ENCODE measurements around the gene SPATA31C2. TPM values are rescaled to one million over a fixed set of nuclear protein-coding genes. Genes with fewer than 3 reads are reported as not detected.

Gene SPATA31C2
- polyA plus RNA-seq, 2 donors, result not detected

GRCh38 chr9:88108779-88109178 lies 29.5 kb downstream of the SPATA31C2 start:
- H3K27ac ChIP-seq (ENCODE audit: low read depth in 2 of 2, low read length in 1 of 2), result no peak overlapping the region
- H3K9me3 ChIP-seq (ENCODE audit: control insufficient read depth in 2 of 2, insufficient read depth in 1 of 2, low read depth in 1 of 2, low read length in 1 of 2), result no peaks in the 10 kb centered on the region
- H3K4me3 ChIP-seq (ENCODE audit: low read depth in 1 of 2, low read length in 2 of 2), result no peak overlapping the region
- H3K27me3 ChIP-seq (ENCODE audit: control insufficient read depth in 1 of 2, insufficient read depth in 2 of 2, low read length in 2 of 2), result no peaks in the 10 kb centered on the region
- 85 to 86% methylated on average over 4 of the region's 4 CpGs for WGBS, 2 donors
- no peaks in the 10 kb centered on the region for H3K4me1 ChIP-seq (ENCODE audit: control insufficient read depth in 2 of 2, insufficient read depth in 2 of 2, low read length in 1 of 2)
- no peaks in the 10 kb centered on the region for H3K36me3 ChIP-seq (ENCODE audit: control insufficient read depth in 2 of 2, insufficient read depth in 2 of 2, low read length in 1 of 2)

GRCh38 chr9:88106492-88106891 lies 31.8 kb downstream of the SPATA31C2 start:
- Histone ChIP-seq H3K4me1 (ENCODE audit: control insufficient read depth in 2 of 2, insufficient read depth in 2 of 2, low read length in 1 of 2) (no peaks in the 10 kb centered on the region), H3K4me3 (ENCODE audit: low read depth in 1 of 2, low read length in 2 of 2) (no peak overlapping the region), H3K36me3 (ENCODE audit: control insufficient read depth in 2 of 2, insufficient read depth in 2 of 2, low read length in 1 of 2) (no peaks in the 10 kb centered on the region), H3K9me3 (ENCODE audit: control insufficient read depth in 2 of 2, insufficient read depth in 1 of 2, low read depth in 1 of 2, low read length in 1 of 2) (no peaks in the 10 kb centered on the region), H3K27ac (ENCODE audit: low read depth in 2 of 2, low read length in 1 of 2) (no peak overlapping the region), H3K27me3 (ENCODE audit: control insufficient read depth in 1 of 2, insufficient read depth in 2 of 2, low read length in 2 of 2) (no peaks in the 10 kb centered on the region)
- 16 to 18% methylated on average over 4 of the region's 4 CpGs for WGBS, 2 donors

GRCh38 chr9:88092797-88093331 lies 45.4 kb downstream of the SPATA31C2 start:
- no peaks in the 10 kb centered on the region for H3K9me3 ChIP-seq (ENCODE audit: control insufficient read depth in 2 of 2, insufficient read depth in 1 of 2, low read depth in 1 of 2, low read length in 1 of 2)
- H3K27ac ChIP-seq (ENCODE audit: low read depth in 2 of 2, low read length in 1 of 2), result no peak overlapping the region

GRCh38 chr9:88090151-88090581 lies 48.1 kb downstream of the SPATA31C2 start:
- no peaks in the 10 kb centered on the region for H3K9me3 ChIP-seq (ENCODE audit: control insufficient read depth in 2 of 2, insufficient read depth in 1 of 2, low read depth in 1 of 2, low read length in 1 of 2)
- no peak overlapping the region for H3K27ac ChIP-seq (ENCODE audit: low read depth in 2 of 2, low read length in 1 of 2)
- H3K4me3 ChIP-seq (ENCODE audit: low read depth in 1 of 2, low read length in 2 of 2), result no peak overlapping the region
- H3K27me3 ChIP-seq (ENCODE audit: control insufficient read depth in 1 of 2, insufficient read depth in 2 of 2, low read length in 2 of 2), result no peaks in the 10 kb centered on the region
- H3K4me1 ChIP-seq (ENCODE audit: control insufficient read depth in 2 of 2, insufficient read depth in 2 of 2, low read length in 1 of 2), result no peaks in the 10 kb centered on the region
- H3K36me3 ChIP-seq (ENCODE audit: control insufficient read depth in 2 of 2, insufficient read depth in 2 of 2, low read length in 1 of 2), result no peaks in the 10 kb centered on the region
- 71 to 72% methylated on average over 4 of the region's 4 CpGs for WGBS, 2 donors

More at GRCh38 chr9:88092797-88093331, 45.4 kb downstream of the SPATA31C2 start:
- no peaks in the 10 kb centered on the region for H3K4me1 ChIP-seq (ENCODE audit: control insufficient read depth in 2 of 2, insufficient read depth in 2 of 2, low read length in 1 of 2)
- WGBS, 2 donors, result 53 to 54% methylated on average over 10 of the region's 10 CpGs
- H3K36me3 ChIP-seq (ENCODE audit: control insufficient read depth in 2 of 2, insufficient read depth in 2 of 2, low read length in 1 of 2), result no peaks in the 10 kb centered on the region
- no peaks in the 10 kb centered on the region for H3K27me3 ChIP-seq (ENCODE audit: control insufficient read depth in 1 of 2, insufficient read depth in 2 of 2, low read length in 2 of 2)
- no peak overlapping the region for H3K4me3 ChIP-seq (ENCODE audit: low read depth in 1 of 2, low read length in 2 of 2)

- Histone ChIP-seq H3K36me3 (ENCODE audit: control insufficient read depth in 2 of 2, insufficient read depth in 2 of 2, low read length in 1 of 2) (no peaks in the 10 kb centered on the region), H3K27me3 (ENCODE audit: control insufficient read depth in 1 of 2, insufficient read depth in 2 of 2, low read length in 2 of 2) (no peaks in the 10 kb centered on the region), H3K27ac (ENCODE audit: low read depth in 2 of 2, low read length in 1 of 2) (no peak overlapping the region), H3K4me3 (ENCODE audit: low read depth in 1 of 2, low read length in 2 of 2) (no peak overlapping the region), H3K4me1 (ENCODE audit: control insufficient read depth in 2 of 2, insufficient read depth in 2 of 2, low read length in 1 of 2) (no peaks in the 10 kb centered on the region), H3K9me3 (ENCODE audit: control insufficient read depth in 2 of 2, insufficient read depth in 1 of 2, low read depth in 1 of 2, low read length in 1 of 2) (peaks cover 0 to under 1% of the 10 kb centered on the region in 2 donors)
- WGBS, 2 donors, result 79 to 84% methylated on average over 6 of the region's 6 CpGs
Observed at GRCh38 chr9:88087906-88088305, 50.4 kb downstream of the SPATA31C2 start.

GRCh38 chr9:88085476-88085875 lies 52.8 kb downstream of the SPATA31C2 start:
- H3K36me3 ChIP-seq (ENCODE audit: control insufficient read depth in 2 of 2, insufficient read depth in 2 of 2, low read length in 1 of 2), result no peaks in the 10 kb centered on the region
- no peak overlapping the region for H3K4me3 ChIP-seq (ENCODE audit: low read depth in 1 of 2, low read length in 2 of 2)
- H3K9me3 ChIP-seq (ENCODE audit: control insufficient read depth in 2 of 2, insufficient read depth in 1 of 2, low read depth in 1 of 2, low read length in 1 of 2), result peaks cover 0 to 3% of the 10 kb centered on the region in 2 donors
- no peak overlapping the region for H3K27ac ChIP-seq (ENCODE audit: low read depth in 2 of 2, low read length in 1 of 2)
- H3K4me1 ChIP-seq (ENCODE audit: control insufficient read depth in 2 of 2, insufficient read depth in 2 of 2, low read length in 1 of 2), result no peaks in the 10 kb centered on the region
- H3K27me3 ChIP-seq (ENCODE audit: control insufficient read depth in 1 of 2, insufficient read depth in 2 of 2, low read length in 2 of 2), result no peaks in the 10 kb centered on the region
- 73 to 86% methylated on average over 5 of the region's 5 CpGs for WGBS, 2 donors

- Histone ChIP-seq H3K9me3 (ENCODE audit: control insufficient read depth in 2 of 2, insufficient read depth in 1 of 2, low read depth in 1 of 2, low read length in 1 of 2) (peaks cover 0 to 3% of the 10 kb centered on the region in 2 donors), H3K36me3 (ENCODE audit: control insufficient read depth in 2 of 2, insufficient read depth in 2 of 2, low read length in 1 of 2) (no peaks in the 10 kb centered on the region), H3K27me3 (ENCODE audit: control insufficient read depth in 1 of 2, insufficient read depth in 2 of 2, low read length in 2 of 2) (no peaks in the 10 kb centered on the region), H3K4me3 (ENCODE audit: low read depth in 1 of 2, low read length in 2 of 2) (no peak overlapping the region), H3K27ac (ENCODE audit: low read depth in 2 of 2, low read length in 1 of 2) (no peak overlapping the region), H3K4me1 (ENCODE audit: control insufficient read depth in 2 of 2, insufficient read depth in 2 of 2, low read length in 1 of 2) (no peaks in the 10 kb centered on the region)
- 78 to 81% methylated on average over 5 of the region's 5 CpGs for WGBS, 2 donors
Observed at GRCh38 chr9:88084357-88085183, 53.7 kb downstream of the SPATA31C2 start.

Other genes with a start within 250 kb of the SPATA31C2 start
- not detected for gene SPATA31C1, start 220.5 kb downstream of the SPATA31C2 start, polyA plus RNA-seq
- 1 to 10 TPM; 2.7 to 3.0 TPM for gene CDK20, start 163.9 kb downstream of the SPATA31C2 start, polyA plus RNA-seq
- gene SPIN1, start 250.0 kb upstream of the SPATA31C2 start, polyA plus RNA-seq, result 10 to 100 TPM; 13.9 to 17.7 TPM

Data from esophagus (tissue), 2 donors.